ENCODE results near the gene TWF2. TPM values are rescaled to one million over a fixed set of nuclear protein-coding genes. Genes with fewer than 3 reads are reported as not detected.

TWF2 gene
- polyA plus RNA-seq, 1 donor: 22.3 TPM

DNA sequence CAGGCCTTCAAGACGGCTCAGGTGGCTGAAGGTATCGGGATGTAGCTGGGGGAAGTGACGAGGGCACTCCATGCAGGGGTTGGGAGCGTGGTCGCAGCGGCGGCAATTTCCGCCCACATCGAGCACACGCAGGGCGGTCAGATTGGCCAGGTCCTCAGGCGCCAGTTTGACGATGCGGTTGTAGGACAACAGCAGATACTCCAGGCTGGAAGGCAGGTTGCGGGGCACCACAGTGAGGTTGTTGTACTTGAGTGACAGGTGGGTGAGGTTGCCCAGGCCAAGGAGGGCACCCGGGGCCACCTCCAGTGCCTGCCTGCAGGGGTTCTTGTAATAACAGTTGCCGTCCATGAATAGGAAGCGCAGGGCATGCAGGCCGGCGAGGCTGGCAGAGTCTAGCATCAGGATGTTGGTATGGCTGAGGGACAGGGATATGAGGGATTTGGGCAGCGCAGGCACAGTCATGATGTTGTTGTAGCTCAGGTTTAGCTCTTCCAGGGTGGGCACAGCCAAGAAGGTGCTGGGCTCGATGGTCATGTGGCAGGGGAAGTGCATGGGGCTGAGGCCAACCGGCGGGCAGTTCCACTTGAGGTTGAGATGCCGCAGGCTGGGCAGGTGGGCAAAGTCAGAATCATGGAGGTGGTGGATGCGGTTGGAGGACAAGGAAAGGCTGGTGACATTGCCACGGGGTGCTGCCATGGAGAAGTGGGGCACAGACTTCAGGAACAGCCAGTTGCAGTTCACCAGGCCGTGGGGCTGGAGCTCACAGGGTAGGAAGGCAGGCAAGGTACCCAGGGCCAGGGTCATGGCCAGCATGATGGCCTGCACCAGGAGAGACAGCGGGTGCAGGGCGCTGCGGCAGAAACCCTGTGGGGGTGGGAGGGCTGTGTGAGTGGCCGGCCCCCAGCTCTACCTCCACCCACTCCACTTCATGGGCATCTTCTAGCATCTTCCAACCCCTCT lies 15.2 kb downstream of the TWF2 start:
- no peak for DNase-seq (ENCODE audit: low read depth)

DNA sequence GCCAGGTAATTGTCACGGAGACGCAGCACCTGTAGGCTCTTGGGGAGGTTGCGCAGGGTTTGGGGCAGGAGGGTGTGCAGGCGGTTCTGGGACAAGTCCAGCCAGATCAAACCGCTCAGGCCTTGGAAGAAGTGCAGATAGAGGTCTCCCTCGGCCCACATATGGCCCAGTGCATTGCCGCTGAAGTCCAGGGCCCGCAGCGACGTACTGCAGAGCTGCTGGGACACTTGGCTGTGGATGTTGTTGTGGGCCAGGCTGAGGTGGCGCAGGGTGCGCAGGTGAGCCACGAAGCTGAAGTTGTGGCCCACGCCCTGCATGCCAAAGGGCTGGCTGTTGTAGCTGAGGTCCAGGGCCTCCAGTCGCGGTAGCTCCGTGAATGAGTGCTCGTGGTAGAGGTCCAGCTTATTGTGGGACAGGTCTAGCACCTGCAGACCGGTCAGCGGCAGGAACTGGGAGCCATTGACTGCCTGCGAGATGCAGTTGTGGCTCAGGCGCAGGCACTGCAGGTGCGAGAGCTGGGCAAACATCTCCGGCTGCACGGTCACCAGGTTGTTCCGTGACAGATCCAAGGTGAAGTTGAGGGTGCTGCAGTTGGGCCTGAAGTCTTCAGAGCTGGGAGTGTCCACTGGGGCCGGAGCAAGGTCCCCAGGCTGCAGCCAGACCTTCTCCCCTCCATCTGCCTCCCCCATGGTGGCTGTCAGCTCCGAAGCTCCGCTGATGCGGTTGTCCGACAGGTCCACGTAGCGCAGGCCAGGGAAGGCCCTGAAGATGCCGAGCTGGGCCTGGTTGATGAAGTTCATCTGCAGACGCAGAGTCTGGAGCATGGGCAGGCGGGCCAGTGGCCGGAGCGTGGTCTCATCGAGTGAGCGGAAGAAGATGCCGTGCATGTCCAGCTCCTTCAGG lies 16.4 kb downstream of the TWF2 start:
- DNase-seq (ENCODE audit: low read depth): no peak

DNA sequence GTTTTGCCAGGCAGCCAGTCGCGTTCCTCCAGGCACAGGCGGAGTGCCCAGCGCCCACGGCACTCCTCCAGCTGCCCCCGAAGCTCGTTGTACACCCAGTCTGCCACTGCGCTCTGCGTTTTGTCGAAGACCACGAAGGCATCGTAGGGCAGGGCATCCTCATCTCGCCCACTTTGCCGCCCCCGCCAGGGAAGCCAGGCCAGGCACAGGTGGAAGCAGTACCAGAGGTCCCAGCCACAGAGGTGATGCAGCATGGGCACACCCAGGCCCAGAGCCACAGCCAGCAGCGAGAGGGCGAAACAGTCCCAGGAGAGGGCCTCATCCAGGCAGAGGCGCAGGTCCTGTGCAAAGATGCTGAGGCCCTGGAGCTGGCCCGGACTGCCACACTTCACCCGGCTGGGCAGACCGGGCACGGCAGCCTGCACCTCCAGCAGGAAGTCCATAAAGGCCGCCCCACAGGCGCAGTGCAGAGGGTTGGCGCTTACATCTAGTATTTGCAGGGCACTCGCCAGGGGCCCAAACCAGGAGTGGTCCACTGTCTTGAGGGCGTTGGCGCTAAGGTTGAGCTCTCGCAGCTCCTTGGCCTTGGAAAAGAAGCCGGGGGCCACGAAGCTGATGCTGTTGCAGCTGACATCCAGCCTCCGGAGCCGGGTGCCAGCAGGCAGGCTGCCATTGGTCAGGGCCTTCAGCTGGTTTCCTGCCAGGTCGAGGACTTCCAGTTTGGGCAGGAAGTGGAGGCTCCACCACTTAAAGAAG lies 17.2 kb downstream of the TWF2 start:
- DNase-seq (ENCODE audit: low read depth): no peak

DNA sequence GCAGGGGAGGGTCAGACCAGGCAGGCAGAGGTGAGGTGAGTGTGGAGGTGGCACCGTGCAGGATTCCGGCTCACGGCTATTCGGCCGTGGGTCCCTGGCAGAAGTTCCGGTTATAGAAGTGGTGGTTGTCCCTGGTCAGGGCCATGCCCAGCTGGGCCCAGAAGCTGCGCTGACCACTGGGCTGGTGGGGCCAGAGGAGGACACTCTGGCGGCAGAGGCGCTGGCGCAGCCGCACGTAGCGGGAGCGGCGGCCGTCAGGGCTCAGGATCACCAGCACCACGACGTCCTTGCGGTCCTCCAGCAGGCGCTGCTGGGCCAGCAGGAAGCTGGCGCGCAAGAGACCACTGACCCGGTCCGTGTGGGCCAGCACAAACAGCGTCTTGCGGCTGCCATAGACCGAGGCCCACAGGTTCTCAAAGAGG lies 17.8 kb downstream of the TWF2 start:
- no peak for DNase-seq (ENCODE audit: low read depth)

DNA sequence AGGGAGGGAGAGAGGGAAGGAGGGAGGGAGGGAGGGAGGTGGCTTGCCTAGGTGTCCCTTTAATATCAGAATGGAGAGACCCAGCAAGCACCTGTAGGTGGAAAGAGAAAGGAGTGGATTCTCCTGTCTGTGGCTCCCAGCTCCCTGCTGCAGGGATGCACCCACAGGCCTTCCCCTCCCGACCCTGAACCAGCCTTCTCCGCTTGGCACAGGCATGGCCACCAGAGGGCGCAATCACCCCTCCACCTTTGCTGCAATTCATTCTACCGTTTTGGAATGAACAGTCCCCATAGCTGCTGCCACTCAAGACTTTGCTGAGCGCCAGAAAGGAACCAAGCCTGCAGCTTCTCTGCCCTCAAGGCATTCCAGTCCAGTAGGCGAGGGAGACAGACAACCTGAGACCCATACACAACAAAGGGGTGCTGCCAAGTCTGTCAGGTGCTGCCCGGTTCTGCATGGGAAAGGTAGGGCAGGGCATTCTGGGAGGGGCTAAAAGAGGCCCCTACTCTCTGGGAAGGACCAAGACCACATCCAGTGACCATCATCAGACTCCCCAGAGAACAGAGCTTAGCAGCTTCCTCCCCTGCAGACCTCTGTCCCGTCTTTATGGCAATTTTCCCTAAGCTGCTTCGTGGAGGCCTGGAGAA lies 18.5 kb downstream of the TWF2 start:
- no peak for DNase-seq (ENCODE audit: low read depth)

DNA sequence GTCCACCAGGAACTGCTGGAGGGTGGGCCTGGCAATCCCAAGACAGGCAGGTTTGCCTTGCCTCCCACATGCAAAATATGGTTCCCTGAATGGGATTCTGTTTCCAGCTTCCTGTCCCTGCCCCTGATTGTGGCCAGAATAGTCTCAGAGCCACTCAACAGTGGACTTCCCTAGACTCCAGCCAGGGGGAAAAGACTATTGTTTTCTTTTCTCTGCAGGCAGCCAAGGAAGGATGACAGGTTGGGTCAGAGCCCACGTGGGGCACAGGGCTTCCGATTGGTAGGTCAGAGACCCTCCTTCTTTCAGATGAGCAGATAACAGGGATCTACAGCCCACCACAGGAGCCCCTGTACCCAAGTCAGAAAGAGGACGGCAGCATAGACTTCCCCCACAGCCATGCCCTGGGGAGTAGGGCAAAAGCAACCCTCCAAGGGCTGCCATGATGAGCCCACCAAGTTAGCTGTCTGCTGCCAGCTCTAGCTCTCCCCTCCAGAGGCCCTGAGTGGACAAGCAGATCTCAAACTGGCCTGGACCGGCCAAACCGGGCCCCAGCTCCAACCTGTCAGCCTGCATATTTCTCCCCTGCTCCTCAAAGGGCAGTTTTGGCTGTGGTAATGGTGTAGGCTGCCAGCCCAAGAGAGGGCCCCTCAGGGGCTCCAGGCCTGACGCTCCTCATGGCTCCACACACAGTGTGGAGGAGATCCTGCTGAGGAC lies 19.9 kb downstream of the TWF2 start:
- no peak for DNase-seq (ENCODE audit: low read depth)

DNA sequence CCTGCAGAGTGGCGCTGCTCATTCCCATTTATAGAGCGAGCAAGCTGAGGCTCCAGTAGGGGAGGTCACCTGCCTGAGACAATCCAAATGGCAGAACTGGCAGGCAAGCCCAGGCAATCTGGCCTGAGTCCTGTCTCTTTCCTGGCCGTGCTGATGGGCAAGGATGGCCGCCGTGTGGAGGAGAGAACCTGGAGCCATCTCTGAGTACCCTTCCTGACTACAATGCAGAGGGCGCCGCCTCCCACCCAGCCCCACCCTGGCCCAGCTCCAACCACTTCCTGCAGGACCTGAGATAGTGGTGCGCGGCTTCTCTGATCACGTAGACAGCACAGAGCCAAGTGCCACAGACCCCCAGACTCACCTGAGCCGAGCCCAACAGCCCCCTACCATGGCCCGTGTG lies 20.5 kb downstream of the TWF2 start:
- DNase-seq (ENCODE audit: low read depth): no peak

DNA sequence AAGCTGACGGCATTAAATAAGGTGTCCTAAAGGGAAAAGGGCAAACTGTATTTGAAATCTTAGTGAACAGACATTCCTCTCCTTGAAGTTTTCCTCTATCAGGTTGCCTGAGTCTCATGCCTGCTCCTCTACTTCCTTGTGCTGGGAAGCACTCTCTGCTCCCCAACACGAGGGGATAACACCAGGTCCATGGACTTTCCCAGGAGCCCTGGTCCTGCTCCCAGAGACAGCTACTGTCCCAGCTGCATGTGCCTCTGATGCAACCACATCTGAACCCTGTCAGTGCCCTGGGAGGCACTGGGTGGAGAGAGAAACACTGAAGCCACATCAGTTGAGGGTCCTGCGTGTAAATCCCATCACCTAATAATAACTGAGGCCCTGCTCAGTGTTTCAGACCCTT lies 20.9 kb downstream of the TWF2 start:
- no peak for DNase-seq (ENCODE audit: low read depth)

DNA sequence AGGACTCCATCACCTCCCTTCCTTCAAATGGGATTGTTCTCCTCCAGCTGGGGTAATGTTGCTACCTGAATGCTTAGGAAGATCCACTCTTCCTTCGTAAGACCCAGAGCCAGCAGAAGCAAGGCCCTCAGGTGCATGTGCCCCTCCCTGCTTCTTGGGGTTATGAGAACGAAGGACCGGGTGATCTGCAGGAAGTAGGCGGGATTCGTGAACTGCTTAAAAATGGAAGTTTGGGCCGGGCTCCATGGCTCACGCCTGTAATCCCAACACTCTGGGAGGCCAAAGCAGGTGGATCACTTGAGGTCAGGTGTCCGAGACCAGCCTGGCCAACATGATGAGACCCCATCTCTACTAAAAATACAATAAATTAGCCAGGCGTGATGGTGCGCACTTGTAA lies 21.6 kb downstream of the TWF2 start:
- no peak for DNase-seq (ENCODE audit: low read depth)

DNA sequence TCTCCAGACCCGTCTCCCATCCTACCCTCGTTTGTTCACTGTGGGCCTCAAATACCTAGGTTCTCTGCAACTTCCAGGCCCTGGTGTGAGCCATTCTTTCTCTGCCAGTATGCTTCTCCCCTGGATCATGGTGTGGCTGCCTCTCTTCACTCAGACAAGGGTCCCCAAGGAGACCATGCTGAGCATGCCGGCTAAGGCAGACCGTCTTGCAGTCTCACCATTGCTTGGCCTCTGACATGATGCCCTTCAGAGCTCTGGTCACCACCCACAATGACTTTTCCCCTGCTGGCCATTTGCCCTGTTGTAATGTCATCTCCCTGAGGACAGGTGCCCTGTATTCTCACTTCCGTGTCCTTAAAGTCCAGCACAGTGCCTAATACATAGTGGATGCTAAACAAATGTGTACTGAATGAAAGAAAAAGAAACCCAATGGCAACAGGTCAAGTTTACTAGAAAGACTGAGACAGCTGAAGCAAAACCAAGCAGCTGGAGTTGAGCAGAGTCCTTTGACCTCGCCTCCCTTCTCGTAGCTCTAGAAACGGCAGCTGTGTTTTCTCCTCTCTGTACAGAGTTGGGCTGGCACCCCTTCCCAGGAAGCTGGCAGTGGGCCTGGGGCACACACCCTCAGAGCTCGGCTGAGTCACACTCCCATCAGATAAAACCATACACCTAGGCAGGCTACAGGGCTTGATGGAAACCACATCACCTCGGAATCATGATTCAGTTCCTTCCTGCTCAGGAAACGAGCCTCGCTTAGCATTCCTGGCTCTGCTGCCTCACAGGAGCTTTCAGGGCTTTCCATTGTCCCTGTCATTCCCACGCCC lies 22.2 kb downstream of the TWF2 start:
- DNase-seq (ENCODE audit: low read depth): no peak

DNA sequence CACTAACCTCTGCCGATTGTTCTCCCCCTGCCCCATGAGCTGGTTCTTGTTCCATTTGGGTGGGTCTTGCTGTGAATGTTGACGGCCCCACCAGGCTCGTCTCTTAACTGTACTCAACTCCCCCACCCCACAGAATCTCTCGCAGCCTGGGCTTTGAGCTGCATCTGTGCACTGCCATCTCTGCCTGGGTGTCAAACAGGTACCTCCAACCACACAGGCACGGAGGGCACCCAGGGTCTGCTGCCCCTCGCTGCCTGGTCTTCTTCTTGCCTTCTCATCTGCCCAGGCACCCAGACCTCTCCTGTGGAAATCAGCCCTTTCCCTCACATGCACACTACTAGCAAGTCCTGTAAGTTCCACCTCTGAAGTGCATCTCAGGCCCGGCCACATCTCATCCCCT lies 23.6 kb downstream of the TWF2 start:
- no peak for DNase-seq (ENCODE audit: low read depth)

DNA sequence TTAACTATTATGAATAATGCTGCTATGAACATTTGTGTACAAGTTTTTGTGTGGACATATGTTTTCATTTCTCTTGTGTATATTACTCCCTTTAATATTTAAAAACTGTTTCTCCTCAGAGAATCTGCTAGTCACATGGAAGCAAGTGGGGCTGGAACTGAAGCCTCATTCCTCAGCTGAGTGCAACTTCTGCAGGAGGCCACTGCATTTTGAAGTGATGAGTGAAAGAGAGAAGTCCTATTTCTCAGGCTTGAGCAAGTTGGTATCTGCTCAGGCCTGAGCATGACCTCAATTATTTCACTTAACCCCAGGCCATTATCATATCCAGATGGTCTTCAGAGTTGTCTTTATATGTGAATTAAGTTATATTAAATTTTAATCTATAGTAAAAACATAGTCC lies 25.1 kb downstream of the TWF2 start:
- no peak for DNase-seq (ENCODE audit: low read depth)

DNA sequence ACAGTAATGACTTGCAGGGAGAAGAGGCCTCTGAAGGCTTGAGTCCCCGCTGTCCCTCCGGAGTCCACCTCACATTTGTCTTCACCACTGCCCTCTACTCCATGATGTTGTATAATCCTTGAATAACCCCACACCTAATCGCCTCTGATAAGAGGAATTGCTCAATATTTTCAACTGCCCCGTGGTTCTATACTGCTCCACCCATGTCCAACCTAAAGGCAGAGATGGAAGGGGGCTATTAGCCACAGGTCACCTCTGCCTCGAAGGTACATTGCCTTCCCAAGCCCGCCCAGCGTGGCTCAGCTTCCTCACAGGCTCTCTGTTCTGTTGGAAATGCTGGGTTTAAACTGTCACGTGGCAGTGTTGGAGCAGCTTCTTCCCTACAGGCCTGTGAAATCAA lies 26.0 kb downstream of the TWF2 start:
- DNase-seq (ENCODE audit: low read depth): no peak

DNA sequence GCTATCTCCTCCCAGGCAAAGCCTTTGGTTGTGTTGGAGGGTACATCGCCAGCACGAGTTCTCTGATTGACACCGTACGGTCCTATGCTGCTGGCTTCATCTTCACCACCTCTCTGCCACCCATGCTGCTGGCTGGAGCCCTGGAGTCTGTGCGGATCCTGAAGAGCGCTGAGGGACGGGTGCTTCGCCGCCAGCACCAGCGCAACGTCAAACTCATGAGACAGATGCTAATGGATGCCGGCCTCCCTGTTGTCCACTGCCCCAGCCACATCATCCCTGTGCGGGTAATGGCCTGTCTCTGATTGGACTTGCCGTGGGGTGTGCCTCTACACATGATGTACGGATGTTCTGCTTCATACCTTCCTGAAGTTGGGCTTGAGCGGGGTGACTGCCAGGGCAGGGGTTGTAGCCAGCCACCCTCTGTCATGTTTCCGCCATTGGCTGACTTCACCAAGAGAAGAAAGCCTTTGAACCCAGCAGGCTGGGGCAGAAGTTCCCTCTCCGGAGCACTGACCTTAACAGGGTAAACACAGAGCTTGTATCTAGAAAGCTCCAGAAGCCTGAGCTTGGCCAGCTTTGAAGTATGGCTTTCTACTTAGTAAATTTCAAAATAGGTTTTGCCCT lies 27.6 kb downstream of the TWF2 start:
- no peak for DNase-seq (ENCODE audit: low read depth)

DNA sequence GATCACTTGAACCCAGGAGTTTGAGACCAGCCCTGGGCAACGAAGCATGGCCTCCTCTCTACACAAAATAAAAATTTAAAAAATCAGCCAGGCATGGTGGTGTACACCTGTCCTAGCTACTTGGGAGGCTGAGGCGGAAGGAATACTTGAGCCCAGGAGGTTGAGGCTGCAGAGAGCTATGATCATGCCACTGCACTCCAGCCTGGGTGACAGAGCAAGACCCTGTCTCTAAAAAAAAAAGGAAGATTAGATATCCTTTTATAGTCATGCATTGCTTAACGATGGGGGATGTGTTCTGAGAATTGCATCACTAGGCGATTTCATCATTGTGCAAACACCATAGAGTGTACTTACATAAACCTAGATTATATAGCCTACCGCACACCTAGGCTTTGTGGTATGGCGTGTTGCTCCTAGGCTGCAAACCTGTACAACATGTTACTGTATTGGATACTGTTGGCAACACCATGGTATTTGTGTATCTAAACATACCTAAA lies 28.4 kb downstream of the TWF2 start:
- DNase-seq (ENCODE audit: low read depth): no peak

DNA sequence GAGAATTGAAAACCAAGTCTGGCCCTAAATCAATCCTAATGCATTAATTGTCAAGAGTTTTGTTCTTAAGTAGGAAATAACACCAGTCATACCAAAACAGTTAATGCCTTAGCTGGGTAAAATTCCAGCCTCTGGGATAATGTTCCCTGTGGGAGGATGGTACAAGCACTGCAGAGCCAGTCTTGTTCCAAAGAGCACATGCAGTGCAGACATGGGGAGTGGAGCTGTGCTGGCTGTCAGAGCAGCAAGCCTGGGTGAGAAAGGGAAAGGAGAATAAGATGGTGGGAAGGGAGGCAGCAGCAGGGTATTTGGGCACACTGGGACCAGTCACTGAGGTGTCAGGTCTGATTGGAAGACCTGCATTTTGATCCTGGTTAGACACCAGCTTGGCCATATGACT lies 28.9 kb downstream of the TWF2 start:
- no peak for DNase-seq (ENCODE audit: low read depth)

DNA sequence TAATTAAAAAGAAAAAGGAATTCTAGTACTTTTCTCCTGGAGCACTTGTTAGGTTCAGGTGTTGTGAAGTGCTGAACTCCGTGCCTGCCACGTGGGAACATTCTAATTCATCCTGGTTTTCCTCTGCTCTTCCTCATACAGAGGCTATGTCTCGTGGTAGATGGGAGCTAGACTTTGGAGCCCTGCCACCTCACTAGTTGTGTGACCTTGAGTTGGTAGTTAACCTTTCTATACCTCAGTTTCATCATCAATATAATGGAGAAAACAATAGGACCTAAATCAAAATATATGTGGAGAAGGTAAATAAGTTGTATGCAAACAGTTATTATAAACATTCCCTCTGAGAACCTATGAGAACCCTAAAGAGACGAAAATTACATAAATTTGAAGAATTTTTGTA lies 30.4 kb downstream of the TWF2 start:
- no peak for DNase-seq (ENCODE audit: low read depth)

DNA sequence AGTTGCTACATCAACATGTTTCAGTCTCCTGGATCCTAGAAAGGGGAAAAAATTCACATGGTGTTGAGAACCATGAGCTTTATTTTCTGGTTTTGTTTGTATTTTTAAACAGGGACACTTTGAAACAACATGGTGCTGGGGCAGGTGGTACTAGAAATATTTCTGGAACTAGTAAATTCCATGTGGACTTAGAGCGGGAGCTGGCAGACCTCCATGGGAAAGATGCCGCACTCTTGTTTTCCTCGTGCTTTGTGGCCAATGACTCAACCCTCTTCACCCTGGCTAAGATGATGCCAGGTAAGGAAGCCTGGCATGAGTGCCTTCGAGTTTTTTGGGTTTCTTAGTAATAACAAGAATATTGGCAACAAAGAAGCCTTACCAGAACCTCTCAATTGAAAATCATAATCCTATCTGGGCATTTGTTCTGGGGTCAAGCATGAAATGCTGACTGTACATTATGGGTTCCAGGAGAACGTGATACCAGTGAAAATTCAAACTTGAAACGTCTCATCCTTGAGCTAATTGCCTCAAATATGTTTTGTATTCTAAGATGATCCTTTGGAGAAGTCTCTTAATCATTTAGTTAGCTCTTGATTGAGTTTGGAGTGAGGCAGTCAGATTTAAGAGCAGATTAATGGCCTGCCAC lies 33.1 kb downstream of the TWF2 start:
- DNase-seq (ENCODE audit: low read depth): no peak

Data from forelimb muscle (tissue), 1 donor.